Smooth muscle cell (in vitro differentiated cells): ENCODE results near the gene PKDCC. TPM values are rescaled to one million over a fixed set of nuclear protein-coding genes. Genes with fewer than 3 reads are reported as not detected.

Experiments
- DNase-seq: peaks from one replicate; lab custom pipeline; 2025; ENCODE audit not compliant: unreplicated experiment; lab: John Stamatoyannopoulos, UW
- H2AFZ ChIP-seq: fragments of 200-600 bp; sonication (generic); 2 replicates; pipeline ENCODE4 v1.6.0; 2016; ENCODE audit warnings: antibody characterized with exemption, low read depth, mild to moderate bottlenecking
- H3F3A ChIP-seq: fragments of 200-600 bp; sonication (generic); 2 replicates; pipeline ENCODE4 v1.6.0; 2017; ENCODE audit warnings: antibody characterized with exemption, low read depth
- H3K27ac ChIP-seq: fragments of 200-600 bp; sonication (generic); 2 replicates; pipeline ENCODE4 v1.5.1; 2016; ENCODE audit warnings: low read depth, mild to moderate bottlenecking
- H3K27me3 ChIP-seq: fragments of 200-600 bp; sonication (generic); 2 replicates; pipeline ENCODE4 v1.6.1; 2016; ENCODE audit warnings: low read depth, mild to moderate bottlenecking
- H3K36me3 ChIP-seq: fragments of 200-600 bp; sonication (generic); 2 replicates; pipeline ENCODE4 v1.5.1; 2016; ENCODE audit warnings: low read depth
- H3K4me1 ChIP-seq: fragments of 200-600 bp; sonication (generic); 2 replicates; pipeline ENCODE4 v1.5.1; 2016; ENCODE audit warnings: low read depth
- H3K4me2 ChIP-seq: fragments of 200-600 bp; sonication (generic); 2 replicates; pipeline ENCODE4 v1.6.0; 2016; ENCODE audit warnings: mild to moderate bottlenecking
- H3K4me3 ChIP-seq: fragments of 200-600 bp; sonication (generic); 2 replicates; pipeline ENCODE4 v1.5.1; 2016; ENCODE audit warnings: mild to moderate bottlenecking
- H3K79me2 ChIP-seq: fragments of 200-600 bp; sonication (generic); 2 replicates; pipeline ENCODE4 v1.6.0; 2016; ENCODE audit warnings: low read depth, mild to moderate bottlenecking
- H3K9ac ChIP-seq: fragments of 200-600 bp; sonication (generic); 2 replicates; pipeline ENCODE4 v1.6.0; 2016; ENCODE audit warnings: low read depth
- H3K9me3 ChIP-seq: fragments of 200-600 bp; sonication (generic); replicated peaks from 2 replicates; pipeline ENCODE4 v1.5.1; 2016; ENCODE audit warnings: low read depth
- H4K20me1 ChIP-seq: fragments of 200-600 bp; sonication (generic); 2 replicates; pipeline ENCODE4 v1.6.0; 2016; ENCODE audit warnings: low read depth
- WGBS: methylation state at CpG from one replicate; pipeline ENCODE4 v1.1.7; 2016; ENCODE audit warnings: low lambda C conversion rate; 5-methylcytosine and 5-hydroxymethylcytosine counted together
- polyA plus RNA-seq: library from polyadenylated mRNA; unstranded; fragments of >200 nt; fragmentation: Nextera tagmentation; extraction: Ambion mirVana; gene quantifications from 2 replicates; pipeline ENCODE4 v1.2.1, GENCODE V29; 2016
- total RNA-seq: library from RNA; depleted of rRNA; stranded (reverse); fragments of >200 nt; gene quantifications from 2 replicates; pipeline ENCODE4 v1.2.3, GENCODE V29; 2014
- TF ChIP-seq, protein P1 (sequence below): fragments of 200-600 bp; sonication (generic); IDR thresholded peaks from 2 replicates; pipeline ENCODE4 v1.5.1; 2017; ENCODE audit warnings: borderline replicate concordance, mild to moderate bottlenecking, antibody characterized with exemption; ENCODE audit not compliant: insufficient read depth, poor library complexity, severe bottlenecking

Gene PKDCC
- total and polyA plus RNA-seq, 2 experiments from 2014 or later = 12.2 to 15.2 TPM

DNA sequence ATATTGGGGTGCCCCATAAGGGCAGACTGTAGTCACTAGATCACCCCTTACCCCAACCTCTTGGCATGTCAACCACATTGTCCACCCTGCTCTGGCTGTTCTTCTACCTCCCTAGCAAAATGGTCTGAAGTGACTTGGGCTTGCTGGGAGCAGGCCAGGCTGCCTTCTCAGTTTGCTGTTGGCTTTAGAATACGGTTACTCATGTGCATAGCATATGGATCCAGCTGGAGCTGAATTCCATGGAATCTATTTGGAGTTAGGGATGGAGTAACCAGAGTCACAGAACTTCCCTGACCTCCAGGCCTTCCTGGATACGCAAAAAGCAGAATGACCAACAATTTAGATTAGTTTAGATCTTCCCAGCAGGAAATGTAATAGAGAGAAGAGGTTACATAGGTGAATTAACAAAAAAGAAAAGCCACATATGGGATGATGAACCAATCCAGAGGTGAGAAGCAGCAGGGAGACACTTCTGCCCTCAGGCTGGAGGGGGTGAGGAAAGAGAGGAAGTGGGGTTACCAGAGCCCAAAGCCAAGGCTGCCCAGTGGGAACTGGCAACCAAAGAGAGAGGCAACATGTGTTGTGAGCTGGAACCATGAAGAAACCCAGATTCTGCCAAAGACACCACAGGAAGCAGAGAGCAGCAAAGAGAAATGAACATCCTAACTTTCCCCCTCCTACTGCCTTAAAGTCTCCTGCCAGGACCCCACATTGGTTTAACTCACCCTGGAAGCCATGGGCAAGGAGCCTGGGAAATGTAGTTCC, 26.1 kb downstream of the PKDCC start:
- Histone ChIP-seq H3K27ac (no peak overlapping the region), H3K9me3 (no peaks in the 10 kb centered on the region), H4K20me1 (no peaks in the 10 kb centered on the region), H3K4me1 (peaks cover 6% of the 10 kb centered on the region), H3K4me3 (no peak overlapping the region), H3K4me2 (no peak overlapping the region), H2AFZ (no peak overlapping the region), H3K9ac (no peak overlapping the region), H3K36me3 (no peaks in the 10 kb centered on the region), H3K27me3 (no peaks in the 10 kb centered on the region), H3K79me2 (no peaks in the 10 kb centered on the region), H3F3A (no peaks in the 10 kb centered on the region)
- 96% methylated on average over 2 of the region's 2 CpGs for WGBS
- TF ChIP-seq, protein P1, sequence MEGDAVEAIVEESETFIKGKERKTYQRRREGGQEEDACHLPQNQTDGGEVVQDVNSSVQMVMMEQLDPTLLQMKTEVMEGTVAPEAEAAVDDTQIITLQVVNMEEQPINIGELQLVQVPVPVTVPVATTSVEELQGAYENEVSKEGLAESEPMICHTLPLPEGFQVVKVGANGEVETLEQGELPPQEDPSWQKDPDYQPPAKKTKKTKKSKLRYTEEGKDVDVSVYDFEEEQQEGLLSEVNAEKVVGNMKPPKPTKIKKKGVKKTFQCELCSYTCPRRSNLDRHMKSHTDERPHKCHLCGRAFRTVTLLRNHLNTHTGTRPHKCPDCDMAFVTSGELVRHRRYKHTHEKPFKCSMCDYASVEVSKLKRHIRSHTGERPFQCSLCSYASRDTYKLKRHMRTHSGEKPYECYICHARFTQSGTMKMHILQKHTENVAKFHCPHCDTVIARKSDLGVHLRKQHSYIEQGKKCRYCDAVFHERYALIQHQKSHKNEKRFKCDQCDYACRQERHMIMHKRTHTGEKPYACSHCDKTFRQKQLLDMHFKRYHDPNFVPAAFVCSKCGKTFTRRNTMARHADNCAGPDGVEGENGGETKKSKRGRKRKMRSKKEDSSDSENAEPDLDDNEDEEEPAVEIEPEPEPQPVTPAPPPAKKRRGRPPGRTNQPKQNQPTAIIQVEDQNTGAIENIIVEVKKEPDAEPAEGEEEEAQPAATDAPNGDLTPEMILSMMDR = no peak
- DNase-seq = no peak

DNA sequence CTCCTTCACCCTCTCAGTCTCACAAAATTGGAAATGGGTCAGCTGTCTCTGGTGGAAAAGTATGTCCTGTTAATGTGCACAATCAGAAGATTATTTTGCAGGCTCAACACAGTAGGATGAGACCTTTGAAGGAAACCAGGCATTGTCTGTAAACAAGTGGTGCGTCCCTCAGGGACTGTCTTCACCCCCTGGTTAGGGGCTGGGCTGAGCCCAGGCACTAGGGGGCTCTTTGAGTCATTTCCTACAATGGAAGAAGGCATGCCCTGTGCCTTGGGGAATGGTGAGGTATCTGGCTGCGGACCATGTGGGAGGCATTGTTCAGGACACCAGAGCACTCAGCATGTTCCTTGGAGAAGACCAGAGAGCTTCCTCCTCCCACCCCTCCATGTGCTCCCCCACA, 26.8 kb downstream of the PKDCC start:
- Histone ChIP-seq H3K27me3 (no peaks in the 10 kb centered on the region), H3F3A (no peaks in the 10 kb centered on the region), H4K20me1 (no peaks in the 10 kb centered on the region), H3K27ac (no peak overlapping the region), H3K9ac (no peak overlapping the region), H3K79me2 (no peaks in the 10 kb centered on the region), H3K4me2 (no peak overlapping the region), H3K9me3 (no peaks in the 10 kb centered on the region), H2AFZ (no peak overlapping the region), H3K4me1 (peaks cover 6% of the 10 kb centered on the region), H3K36me3 (no peaks in the 10 kb centered on the region), H3K4me3 (no peak overlapping the region)
- 66% methylated on average over 2 of the region's 2 CpGs for WGBS
- DNase-seq = no peak
- TF ChIP-seq, protein P1 = no peak

DNA sequence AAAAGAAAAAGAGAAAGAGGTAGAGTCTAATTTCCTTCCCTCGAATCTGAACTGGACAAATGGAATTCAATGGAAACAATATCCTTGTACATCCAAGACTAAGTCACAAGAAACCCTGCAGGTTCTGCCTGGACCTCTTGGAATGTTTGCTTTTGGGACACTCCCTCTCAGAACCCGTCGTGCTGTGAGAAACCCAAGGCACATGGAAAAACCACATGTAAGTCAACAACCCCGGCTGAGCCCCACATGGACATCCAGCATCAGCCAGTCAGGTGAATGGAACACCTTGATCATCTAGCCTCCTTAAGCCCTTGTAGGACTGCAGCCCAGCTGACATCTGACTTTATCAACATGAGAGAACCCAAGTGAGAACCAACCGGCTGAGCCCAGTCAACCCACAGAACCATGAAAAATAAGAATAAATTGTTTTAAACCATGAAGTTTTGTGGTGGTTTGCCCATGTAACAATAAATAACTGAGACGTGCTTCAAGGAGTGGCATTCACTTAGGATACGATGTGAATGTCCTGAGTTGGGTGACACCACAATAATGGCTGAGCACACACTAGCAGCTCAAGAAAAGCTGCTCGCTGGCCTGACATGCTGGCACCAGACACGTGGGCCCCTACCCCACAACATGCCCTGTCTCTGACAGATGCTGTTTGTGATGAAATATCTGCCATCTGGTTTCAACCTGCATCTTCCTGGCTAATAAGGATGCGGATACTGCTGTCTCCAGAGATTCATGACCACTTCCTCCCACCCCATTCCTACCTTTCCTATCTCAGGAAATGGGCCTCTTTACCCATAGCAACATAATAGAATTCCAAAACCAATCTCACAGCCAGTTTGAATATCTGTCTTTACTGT, 28.8 kb downstream of the PKDCC start:
- no peaks in the 10 kb centered on the region for H3K9me3 ChIP-seq
- no peaks in the 10 kb centered on the region for H3K36me3 ChIP-seq
- no peak overlapping the region for H3K27ac ChIP-seq
- H3K4me1 ChIP-seq = peaks cover 6% of the 10 kb centered on the region
- H3K4me2 ChIP-seq = no peak overlapping the region
- DNase-seq = no peak
- no peaks in the 10 kb centered on the region for H3K79me2 ChIP-seq
- 92% methylated on average over 10 of the region's 10 CpGs for WGBS
- peaks cover 7% of the 10 kb centered on the region for H3K27me3 ChIP-seq
- TF ChIP-seq, protein P1 = no peak
- no peak overlapping the region for H3K9ac ChIP-seq
- no peak overlapping the region for H3K4me3 ChIP-seq
- no peaks in the 10 kb centered on the region for H4K20me1 ChIP-seq
- H3F3A ChIP-seq = no peaks in the 10 kb centered on the region
- no peak overlapping the region for H2AFZ ChIP-seq
